Raji (cell line): Measurements from ENCODE around the gene ARHGAP26.

ENCODE experiments used
- POLR2A ChIP-seq: IDR thresholded peaks from 2 replicates; pipeline ENCODE4 v1.6.1; 2011; ENCODE audit warnings: low read depth, low read length, control low read depth; ENCODE audit not compliant: insufficient read depth

Gene ARHGAP26

DNA sequence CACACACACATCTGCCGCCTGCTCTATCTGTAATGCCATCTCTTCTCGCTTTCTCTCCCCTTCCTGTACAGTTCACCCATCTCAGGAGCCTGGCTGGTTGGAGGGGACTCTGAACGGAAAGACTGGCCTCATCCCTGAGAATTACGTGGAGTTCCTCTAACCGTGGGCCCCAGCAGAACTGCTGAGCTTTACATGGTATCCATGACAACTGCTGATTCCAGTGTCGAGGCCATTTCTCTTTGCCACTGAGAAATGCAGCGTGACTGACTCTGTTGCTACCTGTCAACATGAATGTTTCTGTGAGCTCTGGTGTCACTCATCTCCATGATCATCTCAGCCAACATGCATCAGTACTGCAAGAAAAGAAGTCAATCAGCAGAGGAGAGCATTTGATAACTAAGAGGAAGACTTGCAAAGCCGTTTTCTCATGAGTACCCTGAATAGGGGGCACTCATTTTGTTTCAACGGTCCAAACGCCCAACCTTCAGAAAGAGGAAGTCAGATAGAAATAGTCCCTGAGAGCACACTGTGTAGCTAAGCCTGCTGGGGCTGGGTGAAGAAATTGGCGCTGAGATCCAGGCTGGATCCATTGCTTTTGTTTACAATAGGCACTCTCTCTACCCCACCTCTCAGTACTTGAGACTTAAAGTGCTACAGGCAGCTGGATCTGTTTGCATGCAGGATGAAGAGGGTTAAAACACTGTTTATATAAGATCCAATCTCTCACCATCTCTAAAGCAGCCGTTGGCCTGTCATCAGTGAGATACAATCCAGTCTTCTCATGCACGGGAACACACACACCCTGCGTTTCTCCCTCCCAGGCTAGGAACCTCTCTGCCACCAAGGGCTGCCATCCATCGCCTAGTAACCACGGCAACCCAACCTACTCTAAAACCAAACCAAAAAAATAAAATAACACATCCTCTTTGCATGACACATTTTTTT lies 452.4 kb downstream of the ARHGAP26 start:
- TF ChIP-seq POLR2A: peak; percentile 56

DNA sequence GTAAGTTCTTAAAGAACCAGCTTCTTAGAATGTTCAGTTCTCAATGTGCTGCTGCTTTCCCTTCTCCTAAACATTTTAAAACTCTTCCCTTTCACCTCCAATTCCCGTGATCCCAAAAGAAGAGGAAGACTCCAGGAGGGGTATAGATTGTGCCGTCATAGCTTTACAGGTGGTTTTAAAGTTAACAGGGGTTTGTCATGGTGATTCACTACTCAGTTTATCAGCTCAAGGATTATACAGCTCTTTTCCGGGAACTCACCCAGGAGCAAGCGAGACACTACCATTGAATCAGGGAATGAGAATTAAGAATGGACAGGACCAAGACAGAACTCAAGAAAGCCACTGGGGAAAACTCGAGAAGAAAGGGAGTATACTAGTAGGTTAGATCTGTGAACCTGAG lies 454.5 kb downstream of the ARHGAP26 start:
- TF ChIP-seq POLR2A: no peak

GRCh38 chr5:143225511-143225910 lies 455.3 kb downstream of the ARHGAP26 start:
- TF ChIP-seq POLR2A: no peak

- TF ChIP-seq POLR2A: no peak
These were observed 456.2 kb downstream of the ARHGAP26 start for GRCh38 chr5:143226361-143226760.

- no peak for TF ChIP-seq POLR2A
These were observed 456.7 kb downstream of the ARHGAP26 start for GRCh38 chr5:143226872-143227271.

DNA sequence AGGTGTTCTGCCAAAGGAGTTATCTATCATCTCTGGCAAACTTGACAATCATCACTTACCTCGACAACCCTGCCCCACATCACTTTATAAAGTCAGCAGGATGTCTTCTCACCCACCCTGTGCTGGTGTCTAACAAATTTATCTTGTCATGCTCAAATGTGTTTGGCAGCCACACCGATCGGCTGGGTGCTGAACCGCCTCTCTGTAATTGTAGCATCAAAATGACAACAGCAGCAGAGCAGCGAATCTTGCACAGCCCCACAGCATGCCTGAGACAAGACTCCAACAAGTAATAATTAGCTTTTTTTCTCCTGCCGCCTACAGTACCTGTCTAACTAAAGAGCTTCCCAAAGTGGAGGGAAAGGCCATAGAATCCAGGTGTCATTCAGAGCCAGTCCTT lies 457.1 kb downstream of the ARHGAP26 start:
- no peak for TF ChIP-seq POLR2A

DNA sequence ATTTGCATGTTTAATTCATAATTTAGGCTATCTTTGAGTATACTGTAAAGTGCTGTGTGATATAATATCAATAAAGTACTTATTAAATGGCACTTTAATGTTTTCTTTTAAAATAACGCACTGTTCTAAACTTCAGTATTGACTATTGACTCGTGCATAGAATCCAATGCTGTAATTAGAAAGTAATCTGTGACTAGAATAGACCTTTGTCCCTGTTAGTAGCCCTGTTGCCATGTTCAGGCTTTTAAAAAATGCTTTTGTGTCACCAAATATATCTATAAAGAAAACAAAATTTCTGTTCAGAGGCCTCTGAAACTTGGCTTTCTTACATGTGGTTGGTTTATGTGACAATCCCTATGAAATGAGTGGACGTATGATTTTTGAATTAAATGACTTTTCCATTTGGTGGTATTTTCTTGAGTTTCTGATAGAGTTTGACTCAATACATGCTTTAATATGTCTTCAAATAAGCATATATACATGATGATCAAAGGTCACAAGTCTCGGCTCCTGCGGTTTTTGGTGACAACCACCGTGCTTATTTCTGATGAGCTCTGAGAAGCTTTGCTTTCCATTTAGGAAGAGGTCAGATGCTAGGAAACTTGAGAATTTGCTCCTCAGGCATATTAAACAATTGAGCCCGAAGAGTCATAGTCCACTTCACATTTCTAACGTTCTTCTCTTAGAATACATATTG lies 458.6 kb downstream of the ARHGAP26 start:
- no peak for TF ChIP-seq POLR2A

DNA sequence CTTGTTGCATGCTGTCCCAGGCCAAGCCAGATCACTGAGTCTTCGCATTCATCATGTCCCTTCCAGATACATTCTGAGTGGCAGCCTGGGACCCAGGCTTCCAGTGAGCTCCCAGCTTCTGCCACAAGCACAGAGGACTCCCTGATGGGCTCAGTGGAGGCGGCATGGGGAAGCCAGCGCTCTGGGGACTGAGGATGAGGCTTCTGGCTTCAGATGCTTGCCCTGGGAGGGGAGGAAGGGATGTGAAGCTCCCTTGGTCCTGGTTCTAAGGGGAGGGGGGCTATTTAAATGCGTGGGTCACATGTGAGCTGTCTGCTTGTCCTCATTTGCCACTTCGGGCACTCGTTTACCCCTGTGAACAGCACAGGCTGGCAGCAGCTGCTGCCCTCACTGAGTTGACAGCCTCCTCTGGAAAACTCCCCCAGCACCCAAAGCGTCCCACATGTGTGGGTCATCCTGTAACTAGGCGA lies 459.3 kb downstream of the ARHGAP26 start:
- TF ChIP-seq POLR2A: peak; percentile 51

DNA sequence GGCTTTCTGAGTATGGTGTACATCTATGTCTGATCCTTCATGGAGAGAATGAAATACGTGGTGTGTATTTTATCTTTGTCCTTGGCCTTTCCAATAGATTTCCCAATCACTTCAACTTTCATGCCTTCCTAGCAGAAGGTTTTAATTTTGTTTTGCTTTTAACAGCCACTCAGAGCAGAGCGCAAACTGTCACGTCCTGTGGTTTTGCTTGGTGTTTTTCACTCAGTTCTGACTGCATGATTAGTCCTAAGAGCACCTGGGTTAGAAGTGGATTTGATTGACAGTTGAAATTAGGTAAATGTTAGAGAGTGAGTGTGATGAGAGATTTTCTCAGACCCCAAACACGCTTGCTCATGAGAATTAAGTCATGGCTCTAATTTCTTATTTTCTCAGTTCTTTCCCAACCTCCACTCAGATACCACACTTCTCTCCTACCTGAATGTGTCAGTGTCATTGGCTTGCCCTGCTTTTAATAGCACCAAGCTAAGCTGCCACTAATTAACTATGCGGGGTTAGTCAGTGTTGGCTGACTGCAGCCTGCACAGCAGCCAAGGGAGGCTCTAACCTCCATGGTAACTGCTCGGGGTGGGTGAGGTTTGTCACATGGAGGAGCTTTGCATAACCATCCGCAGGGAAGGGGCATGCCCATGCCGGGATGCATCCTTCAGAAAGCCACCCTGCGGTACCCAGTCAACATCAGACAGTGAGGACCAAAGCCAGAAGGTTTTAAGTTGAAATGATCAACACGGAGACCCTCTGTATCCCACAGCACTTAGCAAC lies 459.9 kb downstream of the ARHGAP26 start:
- TF ChIP-seq POLR2A: peak; percentile 60; the same call in 1 of the 2 replicates

DNA sequence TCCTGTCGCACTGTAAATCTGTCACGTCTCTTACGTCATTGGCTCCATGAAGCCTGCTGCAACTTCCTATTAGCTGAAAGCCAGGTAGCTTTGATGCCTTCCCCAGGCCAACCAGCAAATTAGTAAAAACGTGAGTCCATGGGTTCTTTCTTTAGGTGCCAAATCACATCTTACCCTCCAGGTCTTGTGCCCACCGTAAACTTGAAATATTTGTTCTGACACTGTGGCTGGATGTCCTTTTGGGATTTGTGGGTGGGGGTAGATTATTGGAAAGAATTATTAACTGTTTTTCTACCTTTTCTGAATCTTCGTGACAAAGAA lies 460.5 kb downstream of the ARHGAP26 start:
- TF ChIP-seq POLR2A: no peak

GRCh38 chr5:143231416-143231815 lies 461.2 kb downstream of the ARHGAP26 start:
- TF ChIP-seq POLR2A: no peak

- no peak for TF ChIP-seq POLR2A
These were observed 462.0 kb downstream of the ARHGAP26 start for GRCh38 chr5:143231973-143232812.

GRCh38 chr5:143233031-143233430 lies 462.9 kb downstream of the ARHGAP26 start:
- TF ChIP-seq POLR2A: no peak

DNA sequence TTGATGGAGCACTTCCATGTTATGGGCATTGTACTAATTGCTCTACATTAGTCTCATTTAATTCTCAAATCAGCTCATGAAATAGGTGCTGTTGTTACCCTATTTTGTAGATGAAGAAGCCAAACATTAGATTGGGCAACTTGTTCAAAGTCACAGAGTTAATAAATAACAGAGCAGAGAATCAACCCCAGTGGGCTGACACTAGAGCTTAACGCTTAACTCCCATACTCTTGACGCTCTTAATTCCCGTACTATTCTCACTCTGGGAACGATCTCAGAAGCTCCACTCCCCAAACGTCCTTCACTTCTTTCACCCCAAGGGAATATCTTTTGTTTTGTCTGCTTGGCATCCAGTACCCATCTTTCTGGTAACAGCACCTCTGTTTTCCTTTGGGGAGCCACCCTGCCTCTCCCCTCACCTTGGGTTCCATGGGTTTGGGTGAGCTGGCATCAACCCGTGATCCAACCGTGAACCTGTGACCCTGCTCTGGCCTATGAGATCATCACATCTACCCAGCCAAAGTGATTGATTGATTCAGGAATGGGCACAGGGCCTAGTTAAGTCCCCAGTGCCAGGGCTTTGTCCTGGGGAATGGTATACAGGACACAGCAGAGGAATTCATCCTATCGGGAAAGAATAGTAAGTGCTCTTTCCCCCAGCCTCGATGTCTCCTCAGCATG lies 464.1 kb downstream of the ARHGAP26 start:
- TF ChIP-seq POLR2A: no peak
